ENCODE measurements around the gene OR6C68.

DNA sequence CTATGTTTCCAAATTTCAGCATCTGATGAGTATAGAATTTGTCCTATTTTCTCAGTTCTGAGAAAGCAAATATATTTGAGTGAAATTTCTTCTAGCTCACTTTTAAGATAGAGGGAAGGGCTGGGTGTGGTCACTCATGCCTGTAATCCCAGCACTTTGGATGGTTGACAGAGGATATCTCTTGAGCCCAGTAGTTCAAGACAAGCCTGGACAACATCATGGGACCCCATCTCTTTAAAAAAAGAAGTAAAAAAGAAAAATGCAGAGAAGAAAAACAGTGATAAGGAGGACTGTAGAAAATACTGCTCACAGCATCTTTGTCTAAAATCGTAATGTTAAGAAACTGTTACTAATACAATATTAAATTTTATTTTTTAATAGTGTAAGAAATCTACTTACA, 19.9 kb upstream of the OR6C68 start:
- TF ChIP-seq, protein P1, sequence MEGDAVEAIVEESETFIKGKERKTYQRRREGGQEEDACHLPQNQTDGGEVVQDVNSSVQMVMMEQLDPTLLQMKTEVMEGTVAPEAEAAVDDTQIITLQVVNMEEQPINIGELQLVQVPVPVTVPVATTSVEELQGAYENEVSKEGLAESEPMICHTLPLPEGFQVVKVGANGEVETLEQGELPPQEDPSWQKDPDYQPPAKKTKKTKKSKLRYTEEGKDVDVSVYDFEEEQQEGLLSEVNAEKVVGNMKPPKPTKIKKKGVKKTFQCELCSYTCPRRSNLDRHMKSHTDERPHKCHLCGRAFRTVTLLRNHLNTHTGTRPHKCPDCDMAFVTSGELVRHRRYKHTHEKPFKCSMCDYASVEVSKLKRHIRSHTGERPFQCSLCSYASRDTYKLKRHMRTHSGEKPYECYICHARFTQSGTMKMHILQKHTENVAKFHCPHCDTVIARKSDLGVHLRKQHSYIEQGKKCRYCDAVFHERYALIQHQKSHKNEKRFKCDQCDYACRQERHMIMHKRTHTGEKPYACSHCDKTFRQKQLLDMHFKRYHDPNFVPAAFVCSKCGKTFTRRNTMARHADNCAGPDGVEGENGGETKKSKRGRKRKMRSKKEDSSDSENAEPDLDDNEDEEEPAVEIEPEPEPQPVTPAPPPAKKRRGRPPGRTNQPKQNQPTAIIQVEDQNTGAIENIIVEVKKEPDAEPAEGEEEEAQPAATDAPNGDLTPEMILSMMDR (IDR thresholded peaks at IDR 0.05; ENCODE audit: low read depth, low read length), result no peak
- TF ChIP-seq EZH2phosphoT487 (IDR thresholded peaks at IDR 0.05; ENCODE audit: low read depth), result no peak

Measured in OCI-LY3 (cell line).